HG02938 (cell line): ENCODE measurements around the gene CREB3L2.
"Not testable (repeated sequence)": the region's sequence is repeated elsewhere in the genome, so short reads cannot be mapped to it uniquely, and the experiment has no call there.

Source experiments
- ATAC-seq: cut with Tn5 transposase; IDR thresholded peaks from one replicate; pipeline ENCODE4 v1.9.1; 2021; ENCODE audit warnings: mild to moderate bottlenecking, moderate library complexity; ENCODE audit not compliant: unreplicated experiment

The CREB3L2 gene

GRCh38 chr7:138014201-138014600, 12.3 kb upstream of the CREB3L2 start:
- ATAC-seq, result not testable (repeated sequence)

- peak; percentile 8 for ATAC-seq
Observed at GRCh38 chr7:138009350-138009653, 7.4 kb upstream of the CREB3L2 start.

DNA sequence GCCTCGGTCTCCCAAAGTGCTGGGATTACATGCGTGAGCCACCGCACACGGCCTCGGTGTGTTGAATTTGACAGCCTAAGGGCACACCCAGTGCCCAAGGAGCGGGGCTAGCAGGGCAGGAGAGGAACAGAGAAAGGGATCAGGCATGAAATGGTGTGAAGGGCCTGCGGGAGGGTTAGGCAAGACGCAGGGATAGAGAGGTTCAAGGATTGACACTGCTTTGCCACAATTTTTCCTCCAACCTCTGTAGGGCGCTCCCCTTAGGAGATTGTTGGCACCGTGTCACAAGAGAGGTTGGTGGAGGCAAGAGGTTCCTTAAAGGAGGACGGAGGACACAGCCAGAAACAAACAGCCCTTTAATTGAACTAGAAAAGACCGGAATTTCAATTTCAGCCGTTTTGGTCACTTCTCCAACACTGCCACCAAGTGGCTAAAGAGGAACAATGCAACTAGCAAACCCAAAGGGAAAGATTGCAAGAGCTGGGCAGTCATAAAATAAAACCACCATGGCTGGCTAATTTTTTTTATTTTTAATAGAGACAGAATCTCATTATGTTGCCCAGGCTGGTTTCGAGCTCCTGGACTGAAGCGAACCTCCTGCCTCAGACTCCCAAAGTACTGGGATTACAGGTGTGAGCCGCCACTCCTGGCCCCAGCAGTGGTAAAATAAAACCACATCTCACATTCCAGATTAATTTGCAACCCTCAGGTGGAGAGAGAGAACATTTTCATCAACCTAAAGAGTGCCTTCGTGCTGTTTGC, 6.9 kb upstream of the CREB3L2 start:
- ATAC-seq, result peak; percentile 49

- ATAC-seq, result no peak
Observed at GRCh38 chr7:138008019-138008587, 6.2 kb upstream of the CREB3L2 start.

DNA sequence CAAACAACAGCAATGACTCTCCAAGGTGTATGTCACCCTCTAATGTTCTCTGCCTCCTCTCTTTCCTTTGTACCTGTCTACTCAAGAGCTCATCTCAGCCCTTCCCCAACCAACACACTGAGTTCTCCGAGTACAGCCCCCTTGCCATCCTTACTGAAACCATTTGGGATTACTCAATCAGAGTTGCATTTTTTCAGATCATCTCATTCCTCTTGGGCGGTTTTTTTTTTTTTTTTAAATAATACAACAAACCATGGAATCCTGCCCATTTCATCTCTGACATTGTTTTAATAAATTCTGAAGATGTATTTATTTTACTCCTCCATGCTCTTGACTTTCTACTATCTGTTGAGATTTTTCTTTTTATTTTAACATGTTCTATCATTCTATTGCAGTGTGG, 4.2 kb upstream of the CREB3L2 start:
- no peak for ATAC-seq

DNA sequence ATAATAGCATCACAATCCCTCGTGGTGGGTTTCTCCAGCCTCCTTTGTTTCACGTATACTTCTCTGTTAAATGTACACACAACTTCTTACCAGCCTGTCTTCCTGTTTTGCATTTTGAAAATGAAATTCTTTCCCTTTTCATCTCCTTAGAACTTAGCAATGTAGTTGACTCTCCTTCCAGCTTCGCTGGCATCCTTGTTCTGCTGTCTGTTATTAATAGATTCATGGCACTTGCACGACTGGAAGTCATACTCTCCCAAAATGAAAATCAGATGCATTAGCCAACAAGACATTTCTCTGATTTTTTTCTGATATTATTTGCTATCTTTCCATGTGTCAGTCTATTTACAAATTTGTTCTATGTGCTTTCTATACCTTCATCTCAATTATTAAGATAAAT, 3.0 kb upstream of the CREB3L2 start:
- ATAC-seq, result no peak

DNA sequence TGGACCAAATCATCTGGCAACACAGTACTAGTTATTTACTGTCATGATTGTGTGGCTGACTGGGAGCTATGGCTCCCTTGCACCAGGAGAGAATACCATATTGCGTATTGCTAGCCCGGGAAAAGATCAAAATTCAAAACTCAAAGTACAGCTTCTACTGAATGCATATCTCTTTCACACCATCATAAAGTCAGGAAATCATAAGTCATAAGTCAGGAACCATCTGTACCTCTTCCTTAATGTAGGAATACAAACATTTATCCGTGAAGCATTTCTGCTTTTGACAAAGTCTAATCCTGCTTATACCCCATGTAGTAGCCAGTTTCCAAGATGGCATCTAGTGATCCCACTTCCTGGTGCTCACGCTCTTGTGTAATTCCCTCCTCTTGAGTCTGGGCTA, 2.2 kb upstream of the CREB3L2 start:
- no peak for ATAC-seq

GRCh38 chr7:138002828-138003189, 923 bp upstream of the CREB3L2 start:
- ATAC-seq, result no peak

- peak; percentile 96 for ATAC-seq
Observed at GRCh38 chr7:138002096-138002827, 376 bp upstream of the CREB3L2 start.

- ATAC-seq, result no peak
Observed at GRCh38 chr7:138000081-138000701, 1.7 kb downstream of the CREB3L2 start.

GRCh38 chr7:137999496-138000080, 2.3 kb downstream of the CREB3L2 start:
- ATAC-seq, result no peak

GRCh38 chr7:137998250-137998649, 3.6 kb downstream of the CREB3L2 start:
- no peak for ATAC-seq

GRCh38 chr7:137996871-137997270, 5.0 kb downstream of the CREB3L2 start:
- ATAC-seq, result no peak

- no peak for ATAC-seq
Observed at GRCh38 chr7:137996386-137996851, 5.5 kb downstream of the CREB3L2 start.

GRCh38 chr7:137994216-137994615, 7.7 kb downstream of the CREB3L2 start:
- ATAC-seq, result no peak

- no peak for ATAC-seq
Observed at GRCh38 chr7:137993395-137993743, 8.5 kb downstream of the CREB3L2 start.

GRCh38 chr7:137992550-137993394, 9.1 kb downstream of the CREB3L2 start:
- ATAC-seq, result peak; percentile 57

DNA sequence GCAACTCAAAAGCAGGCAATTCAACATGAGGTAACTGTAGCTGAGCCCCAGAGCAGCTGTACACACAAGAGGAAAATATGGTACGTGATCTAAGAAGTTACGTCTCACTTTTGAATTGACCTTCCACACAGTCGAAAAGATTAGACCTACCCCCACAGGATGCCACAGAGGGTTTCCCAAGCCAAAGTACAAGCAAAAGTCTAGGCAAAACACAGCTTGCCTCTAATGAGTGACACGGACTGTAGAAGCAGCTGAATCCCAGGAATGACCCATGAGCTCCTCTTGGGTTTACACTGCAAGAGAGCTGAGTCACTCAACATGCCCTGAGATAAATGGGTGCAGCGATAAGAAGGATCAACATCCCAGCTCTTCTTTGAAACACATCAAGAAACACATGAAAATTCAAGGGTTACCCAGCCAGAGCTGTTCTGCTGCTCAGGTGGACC, 9.8 kb downstream of the CREB3L2 start:
- no peak for ATAC-seq

- ATAC-seq, result no peak
Observed at GRCh38 chr7:137990251-137990941, 11.5 kb downstream of the CREB3L2 start.

- no peak for ATAC-seq
Observed at GRCh38 chr7:137989590-137989989, 12.3 kb downstream of the CREB3L2 start.
